Fibroblast of gingiva (primary cell): Measurements from ENCODE around the gene WDR17.
A peak's percentile ranks its signal among the peaks of the same experiment; 100 is the strongest.

Experiments
- DNase-seq: peaks from one replicate; pipeline ENCODE4 v3.0.0-alpha.2; 2011; ENCODE audit warnings: low read depth

Gene WDR17

DNA sequence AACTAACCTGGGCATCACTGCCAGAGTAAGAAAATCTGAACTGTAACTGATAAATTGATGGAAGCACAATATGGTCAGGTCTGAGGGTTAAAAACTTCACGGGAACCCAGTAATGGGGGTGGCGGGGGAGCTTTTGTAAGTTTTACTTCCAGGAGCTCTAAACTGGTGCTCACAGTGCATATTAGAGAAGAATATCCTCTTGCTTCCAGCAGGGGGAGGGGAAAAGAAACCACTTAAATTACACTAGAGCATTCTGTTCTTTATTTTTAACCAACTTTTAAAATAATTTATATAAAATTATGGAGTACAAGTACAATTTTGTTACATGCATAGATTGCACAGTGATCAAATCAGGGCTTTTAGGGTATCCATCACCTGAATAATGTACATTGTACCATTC, 33.7 kb downstream of the WDR17 start:
- DNase-seq, result no peak

DNA sequence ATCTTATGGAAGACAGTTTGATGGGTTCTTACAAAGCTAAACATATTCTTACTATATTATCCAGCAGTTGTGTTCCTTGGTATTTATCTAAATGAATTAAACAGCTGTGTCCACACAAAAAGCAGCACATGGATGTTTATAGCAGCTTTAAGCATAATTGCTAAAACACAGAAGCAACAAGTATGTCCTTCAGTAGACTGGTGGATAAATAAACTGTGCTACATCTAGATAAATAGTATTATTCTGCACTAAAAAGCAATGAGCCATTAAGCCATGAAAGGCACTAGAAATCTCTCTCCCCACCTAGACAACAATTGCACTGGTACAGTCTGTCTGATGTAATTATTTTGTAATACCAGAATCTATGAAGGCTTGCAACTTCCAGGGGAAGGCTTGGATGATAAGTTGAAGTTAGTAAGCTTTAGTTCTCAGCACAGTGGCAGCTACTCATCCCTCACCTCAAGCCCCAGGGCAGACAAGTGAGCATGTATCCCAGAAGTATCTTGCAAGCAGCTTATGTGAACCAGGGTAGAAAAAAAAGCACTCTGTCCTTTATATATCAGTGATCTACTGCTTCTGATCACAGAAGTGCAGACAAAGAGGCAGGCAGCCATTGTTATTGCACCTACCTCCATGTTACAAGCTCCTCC, 36.9 kb downstream of the WDR17 start:
- DNase-seq, result no peak

DNA sequence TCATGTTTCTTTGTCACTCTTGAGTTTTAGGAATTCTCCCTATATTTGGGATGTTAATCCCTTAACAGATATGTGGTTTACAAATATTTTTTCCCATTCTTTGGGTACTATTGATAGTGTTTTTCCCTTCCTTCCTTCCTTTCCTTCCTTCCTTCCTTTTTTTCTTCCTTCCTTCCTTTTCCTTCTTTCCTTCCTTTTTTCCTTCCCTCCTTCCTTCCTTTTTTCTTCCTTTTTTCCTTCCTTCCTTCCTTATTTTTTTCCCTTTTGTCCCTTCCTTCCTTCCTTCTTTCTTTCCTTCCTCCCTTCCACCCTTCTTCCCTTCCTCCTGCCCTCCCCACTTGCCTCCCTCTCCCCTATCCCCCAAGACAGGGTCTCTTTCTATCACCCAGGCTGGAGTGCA, 42.1 kb downstream of the WDR17 start:
- no peak for DNase-seq

DNA sequence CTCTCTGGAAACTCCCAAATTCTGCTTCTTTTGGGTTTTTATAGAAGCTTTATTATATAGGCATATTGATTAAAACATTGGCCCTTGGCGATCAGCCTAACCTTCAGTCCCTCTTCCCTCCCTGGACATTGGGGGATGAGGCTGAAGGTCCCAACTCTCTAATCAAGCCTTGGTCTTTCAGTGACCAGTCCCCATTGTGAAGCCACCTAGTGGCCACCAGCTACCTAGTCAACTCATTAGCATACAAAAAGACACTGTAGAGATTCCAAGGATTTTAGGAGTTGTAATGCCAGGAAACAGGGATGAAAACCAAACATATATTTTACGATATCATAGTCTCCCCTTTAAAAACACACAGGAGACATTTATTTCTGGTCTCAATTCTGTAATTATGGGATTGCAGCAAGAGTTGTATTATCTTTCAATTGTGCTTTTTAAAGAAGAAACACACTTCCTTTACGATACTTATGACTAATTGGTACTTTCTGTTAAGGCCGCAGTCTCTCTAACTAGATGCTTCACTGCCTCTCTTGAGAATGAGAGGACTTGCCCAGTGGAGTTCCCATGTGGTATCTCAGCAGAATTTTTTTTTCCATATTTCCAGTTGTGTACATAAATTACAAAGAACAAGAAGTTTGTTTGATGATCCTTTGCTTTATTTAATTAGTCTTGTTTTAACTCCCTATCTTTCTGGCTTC, 58.2 kb downstream of the WDR17 start:
- peak; percentile 4 for DNase-seq

DNA sequence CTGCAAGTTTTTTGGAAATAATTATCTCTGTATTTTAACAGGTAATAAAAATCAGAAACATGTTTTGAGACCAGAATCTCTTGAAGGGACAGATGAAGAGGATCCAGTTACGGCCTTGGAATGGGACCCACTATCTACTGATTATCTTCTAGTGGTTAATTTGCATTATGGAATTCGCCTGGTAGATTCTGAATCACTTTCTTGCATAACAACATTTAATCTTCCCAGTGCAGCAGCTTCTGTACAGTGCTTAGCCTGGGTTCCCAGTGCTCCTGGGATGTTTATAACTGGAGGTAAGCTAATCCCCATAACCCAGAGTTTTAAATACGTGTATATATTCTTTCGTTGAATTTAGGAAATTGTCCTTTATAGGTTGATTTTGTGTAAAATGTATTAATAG, 59.4 kb downstream of the WDR17 start:
- no peak for DNase-seq

DNA sequence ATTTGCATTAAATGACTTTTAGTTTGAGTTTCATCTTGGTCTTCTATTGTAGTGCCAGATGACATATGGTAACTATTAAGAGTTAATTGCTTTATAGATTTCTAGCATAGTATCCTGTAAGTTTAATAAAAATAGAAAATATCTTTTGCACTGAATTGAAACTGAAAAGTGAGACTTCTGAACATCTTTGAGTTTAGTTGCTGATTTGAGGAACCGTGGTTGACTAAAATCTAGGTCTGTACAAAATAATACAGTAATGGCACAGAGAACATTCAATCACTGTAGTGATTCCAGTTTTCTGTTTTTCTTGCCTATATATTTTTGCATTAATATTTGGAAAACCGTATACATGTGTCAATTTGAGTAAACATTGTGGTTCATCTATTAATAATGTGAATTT, 69.0 kb downstream of the WDR17 start:
- no peak for DNase-seq

DNA sequence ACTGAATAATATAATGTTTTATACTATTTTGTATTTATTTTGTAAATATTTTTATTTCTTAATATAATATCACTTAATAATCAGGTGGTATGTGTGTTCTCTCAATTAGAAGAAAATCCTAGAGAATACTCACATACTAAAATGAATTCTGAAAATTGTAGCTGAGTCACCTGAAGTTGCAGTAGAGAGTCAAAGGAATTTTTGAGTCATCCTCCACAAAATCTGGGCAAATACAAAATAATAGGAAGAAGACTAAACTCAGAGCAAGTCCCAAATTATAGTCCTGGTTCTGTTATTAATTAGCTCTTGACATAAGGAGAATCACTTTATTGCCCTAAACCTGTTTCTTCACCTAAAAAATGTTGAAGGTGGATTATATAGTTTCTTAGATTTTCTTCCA, 72.0 kb downstream of the WDR17 start:
- peak; percentile 37 for DNase-seq

DNA sequence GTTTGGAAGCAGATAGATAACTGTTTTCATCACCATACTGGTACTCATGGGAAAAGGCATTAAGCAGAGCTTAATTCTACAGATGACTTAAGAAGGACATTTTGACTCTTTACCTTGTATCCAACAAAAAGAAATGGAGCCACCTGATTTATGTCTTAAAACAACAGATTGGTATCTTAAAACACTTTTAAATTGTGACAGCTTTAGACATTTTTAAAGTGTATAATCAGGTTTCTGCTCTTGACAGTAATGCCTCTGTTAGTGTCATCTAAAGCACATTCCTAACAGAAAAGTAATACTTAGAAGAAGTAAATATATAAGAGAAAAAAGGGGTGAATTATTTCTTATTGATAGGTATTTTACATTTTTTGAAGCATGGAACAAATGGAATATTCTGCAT, 73.9 kb downstream of the WDR17 start:
- no peak for DNase-seq

DNA sequence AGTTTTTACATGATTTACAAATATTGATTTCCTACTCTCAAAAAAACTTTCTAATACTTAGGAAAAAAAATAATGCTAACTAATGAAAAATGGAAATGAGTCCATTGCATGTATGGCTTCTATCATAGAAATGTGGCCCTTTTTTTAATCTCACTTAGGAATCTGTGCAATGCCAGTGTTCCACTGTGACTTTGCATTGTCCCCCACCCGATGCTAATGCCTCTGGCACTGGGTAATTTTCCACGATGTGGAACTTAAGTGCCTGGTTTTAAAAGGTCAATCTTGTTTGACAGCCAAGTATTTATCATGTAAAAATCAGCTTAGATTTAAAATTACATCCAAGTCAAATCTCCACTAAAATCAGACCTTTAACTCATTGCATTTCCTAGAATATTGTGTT, 76.6 kb downstream of the WDR17 start:
- DNase-seq, result no peak

DNA sequence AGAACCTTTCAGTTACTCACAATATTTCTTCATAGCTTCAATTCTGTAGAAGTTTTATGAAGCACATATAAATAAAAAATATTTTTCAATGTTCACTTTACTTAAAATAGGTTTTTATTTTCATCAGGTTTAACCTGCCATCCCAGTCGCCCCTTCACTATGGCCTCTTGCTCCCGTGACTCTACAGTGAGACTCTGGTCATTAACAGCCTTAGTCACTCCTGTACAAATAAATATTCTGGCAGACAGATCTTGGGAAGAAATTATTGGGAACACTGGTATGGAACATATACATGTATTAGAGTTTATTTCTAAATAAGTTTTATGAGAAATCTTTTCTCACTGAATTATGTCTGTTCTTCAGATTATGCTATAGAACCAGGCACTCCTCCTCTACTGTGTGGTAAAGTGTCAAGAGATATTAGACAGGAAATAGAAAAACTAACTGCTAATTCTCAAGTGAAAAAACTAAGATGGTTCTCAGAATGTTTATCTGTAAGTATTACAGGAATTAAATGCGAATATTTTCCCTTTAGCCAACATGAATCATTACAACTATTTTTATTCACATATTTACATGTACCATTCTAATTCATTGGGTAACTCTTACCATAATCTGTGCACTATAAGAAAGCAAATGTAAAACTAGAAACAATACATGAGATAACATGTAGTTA, 84.2 kb downstream of the WDR17 start:
- DNase-seq, result no peak

DNA sequence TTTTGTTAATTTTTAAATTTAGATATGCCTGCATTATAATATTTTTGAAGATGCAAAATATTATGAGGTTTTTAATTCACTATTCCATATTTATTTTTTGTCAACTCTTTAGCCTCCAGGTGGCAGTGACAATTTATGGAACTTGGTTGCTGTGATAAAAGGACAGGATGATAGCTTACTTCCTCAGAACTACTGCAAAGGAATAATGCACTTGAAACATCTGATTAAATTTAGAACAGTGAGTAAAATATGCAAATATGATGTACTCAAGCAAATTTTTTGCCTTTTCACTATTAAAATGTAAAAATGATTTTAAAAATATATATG, 84.7 kb downstream of the WDR17 start:
- peak; percentile 41 for DNase-seq

DNA sequence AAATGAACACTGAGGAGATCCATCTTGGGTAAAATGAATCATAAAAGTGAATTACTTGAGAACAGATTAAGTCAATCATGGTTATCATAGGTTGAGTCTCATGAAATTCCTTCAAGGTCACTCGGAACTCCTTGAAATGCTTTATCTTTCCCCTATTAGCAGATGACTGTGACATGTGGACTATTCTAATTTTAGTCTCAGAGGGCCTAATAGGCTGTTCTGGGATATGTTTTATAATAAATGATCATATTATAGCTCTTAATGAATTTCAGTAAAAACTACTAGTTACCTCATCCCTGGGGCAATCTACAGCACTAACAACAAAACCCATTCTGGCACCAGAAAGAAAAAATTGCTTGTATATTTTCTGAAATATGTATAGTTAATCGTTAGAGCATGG, 85.1 kb downstream of the WDR17 start:
- no peak for DNase-seq

DNA sequence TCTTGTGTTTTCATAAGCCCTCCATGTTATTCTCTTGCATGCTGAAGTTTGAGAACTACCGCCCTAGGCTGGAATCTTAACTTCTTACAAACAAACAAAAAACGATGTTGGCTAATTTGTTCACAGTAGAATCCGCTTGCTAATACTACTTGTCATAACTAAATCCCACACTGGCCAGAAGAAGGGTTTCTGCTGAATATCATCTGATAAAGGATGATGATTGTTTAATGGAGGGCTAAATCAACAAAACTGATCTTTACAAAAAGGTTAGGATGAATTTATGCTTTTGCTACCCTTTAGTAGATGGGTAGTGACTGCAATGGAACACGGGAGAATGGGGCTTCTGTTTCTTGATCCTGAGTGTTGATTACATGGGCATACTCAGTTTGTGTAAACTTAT, 87.5 kb downstream of the WDR17 start:
- no peak for DNase-seq

DNA sequence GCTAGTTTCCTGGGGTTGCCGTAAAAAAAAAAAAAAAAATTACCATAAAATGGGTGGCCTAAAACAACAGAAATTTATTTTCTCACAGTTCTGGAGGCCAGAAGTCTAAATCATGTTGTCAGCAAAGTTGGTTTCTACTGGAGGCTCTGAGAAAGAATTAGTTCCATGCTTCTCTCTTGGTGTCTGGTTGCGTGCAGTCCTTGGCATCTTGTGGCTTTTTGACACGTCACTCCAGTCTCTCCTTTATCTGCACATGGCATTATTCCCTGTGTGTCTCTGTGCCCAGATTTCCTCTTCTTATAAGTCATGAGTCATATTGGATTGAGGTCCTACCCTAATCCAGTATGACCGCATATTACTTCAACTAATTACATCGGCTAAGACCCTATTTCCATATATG, 91.0 kb downstream of the WDR17 start:
- DNase-seq, result peak; percentile 31

DNA sequence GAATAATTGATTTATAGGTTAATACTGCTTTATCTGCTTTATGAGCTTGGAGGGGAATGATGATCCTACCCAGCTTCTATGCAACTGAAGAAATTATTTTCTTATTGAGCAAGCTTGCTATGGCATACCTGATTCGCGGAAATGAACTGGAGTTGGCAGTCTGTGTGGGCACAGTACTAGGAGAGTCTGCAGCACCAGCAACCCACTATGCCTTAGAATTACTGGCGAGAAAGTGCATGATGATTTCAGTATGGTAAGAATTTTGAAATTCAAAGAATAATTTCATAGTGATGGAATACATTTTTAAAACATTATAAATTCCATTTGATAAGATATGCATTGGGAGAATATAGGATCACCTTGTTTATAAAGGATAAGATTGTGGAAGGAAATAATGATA, 97.4 kb downstream of the WDR17 start:
- DNase-seq, result no peak

DNA sequence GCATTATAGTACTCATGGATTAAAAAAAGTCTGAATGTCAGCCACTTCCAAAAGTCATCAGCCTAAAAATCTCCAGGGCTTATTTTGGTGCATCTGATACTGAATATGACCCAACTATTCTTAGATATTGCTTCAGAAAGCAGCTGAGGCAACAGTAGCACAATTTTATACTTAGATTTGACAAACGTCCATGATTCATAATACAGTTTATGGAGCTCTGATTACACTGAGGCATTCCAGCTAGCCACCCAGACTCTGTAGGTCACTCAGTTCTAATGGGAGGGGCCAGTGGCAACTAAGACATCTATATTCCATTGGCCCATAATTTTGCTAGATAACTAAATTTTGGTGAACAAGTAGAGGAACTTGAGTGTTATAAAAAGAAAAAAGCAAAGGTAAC, 119.4 kb downstream of the WDR17 start:
- DNase-seq, result peak; percentile 89

DNA sequence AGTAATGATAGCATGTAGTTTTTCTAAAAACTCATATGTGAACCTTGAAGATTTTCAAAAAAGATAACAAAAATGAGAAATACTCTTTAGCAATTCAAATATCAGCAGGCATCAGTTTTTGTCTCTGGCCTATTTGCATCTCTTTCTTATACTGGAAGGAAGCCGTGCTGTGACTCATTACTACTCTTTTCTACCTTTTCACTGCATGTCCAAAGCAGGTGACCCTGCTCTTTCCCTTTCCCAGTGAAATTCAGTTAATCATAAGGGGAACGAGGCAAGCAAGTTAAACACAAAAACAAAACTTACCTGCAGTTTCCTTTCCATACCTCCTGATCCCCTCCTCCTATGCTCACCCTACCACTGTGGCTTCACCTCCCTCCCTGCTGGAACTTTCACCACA, 120.4 kb downstream of the WDR17 start:
- no peak for DNase-seq

DNA sequence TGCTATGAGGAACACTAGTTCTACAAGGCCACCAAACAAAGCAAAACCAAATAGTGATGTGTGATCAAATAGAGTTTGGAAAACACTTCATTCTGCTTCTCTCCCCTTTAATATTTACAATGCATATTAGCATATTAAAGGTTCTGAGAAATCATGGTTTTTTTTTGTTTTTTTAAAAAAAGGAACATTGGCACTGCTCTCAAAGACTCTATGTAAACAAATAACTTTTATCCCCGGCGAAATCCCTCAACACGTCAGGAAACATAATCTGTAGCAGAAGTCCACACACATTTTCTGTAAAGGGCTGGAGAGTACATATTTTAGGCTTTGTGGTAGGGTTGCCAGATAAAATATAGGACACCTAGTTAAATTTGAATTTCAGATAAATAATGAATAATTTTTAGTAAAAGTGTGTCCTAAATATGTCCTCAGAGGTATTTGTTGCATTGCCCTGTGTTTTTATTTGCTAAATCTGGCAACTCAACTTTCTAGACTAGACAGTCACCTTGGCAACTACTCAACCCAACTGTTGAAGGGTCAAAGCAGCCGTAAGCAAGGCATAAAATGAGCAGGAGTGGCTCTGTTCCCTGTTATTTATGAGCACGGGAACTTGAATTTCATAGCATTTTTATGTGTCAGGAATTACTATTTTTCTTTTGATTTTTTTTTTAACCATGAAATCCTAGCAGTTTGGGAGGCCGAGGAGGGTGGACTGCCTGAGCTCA, 121.2 kb downstream of the WDR17 start:
- peak; percentile 81 for DNase-seq

DNA sequence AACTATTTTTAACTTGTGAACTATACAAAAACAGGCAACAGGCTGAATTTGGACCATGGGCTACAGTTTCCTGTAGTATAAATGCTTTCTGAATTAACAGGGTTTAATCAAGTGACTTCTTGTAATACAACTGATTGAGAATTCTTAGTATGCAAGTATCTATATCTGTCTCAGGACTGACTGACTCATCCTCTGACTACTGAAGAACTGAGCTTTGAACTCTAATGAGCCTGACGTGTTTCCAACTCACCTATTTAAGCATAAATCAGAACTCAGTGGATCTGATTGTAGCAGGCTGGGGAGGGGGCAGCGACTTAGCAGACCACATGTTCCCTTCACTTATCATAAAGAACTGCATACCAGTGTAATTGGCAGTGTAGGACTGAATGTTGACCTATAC, 122.0 kb downstream of the WDR17 start:
- DNase-seq, result peak; percentile 14

DNA sequence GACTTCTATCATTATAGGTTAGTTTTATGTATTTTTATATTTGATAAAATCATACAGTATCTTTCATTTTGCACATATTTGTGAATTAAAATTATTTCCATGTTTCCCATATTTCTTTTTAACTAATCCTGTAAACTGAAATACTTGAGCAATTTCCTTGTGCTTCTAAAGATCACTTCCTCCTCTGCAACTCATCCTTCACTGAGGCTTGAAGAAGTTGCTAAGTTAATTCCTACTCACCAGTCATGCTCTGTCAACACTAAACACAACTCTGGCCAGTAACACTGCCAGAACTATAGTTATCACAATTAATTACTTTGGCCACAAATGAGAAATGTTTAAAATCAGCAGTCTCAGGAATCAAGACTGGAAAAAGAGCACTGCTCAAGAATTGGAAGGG, 123.0 kb downstream of the WDR17 start:
- DNase-seq, result no peak

DNA sequence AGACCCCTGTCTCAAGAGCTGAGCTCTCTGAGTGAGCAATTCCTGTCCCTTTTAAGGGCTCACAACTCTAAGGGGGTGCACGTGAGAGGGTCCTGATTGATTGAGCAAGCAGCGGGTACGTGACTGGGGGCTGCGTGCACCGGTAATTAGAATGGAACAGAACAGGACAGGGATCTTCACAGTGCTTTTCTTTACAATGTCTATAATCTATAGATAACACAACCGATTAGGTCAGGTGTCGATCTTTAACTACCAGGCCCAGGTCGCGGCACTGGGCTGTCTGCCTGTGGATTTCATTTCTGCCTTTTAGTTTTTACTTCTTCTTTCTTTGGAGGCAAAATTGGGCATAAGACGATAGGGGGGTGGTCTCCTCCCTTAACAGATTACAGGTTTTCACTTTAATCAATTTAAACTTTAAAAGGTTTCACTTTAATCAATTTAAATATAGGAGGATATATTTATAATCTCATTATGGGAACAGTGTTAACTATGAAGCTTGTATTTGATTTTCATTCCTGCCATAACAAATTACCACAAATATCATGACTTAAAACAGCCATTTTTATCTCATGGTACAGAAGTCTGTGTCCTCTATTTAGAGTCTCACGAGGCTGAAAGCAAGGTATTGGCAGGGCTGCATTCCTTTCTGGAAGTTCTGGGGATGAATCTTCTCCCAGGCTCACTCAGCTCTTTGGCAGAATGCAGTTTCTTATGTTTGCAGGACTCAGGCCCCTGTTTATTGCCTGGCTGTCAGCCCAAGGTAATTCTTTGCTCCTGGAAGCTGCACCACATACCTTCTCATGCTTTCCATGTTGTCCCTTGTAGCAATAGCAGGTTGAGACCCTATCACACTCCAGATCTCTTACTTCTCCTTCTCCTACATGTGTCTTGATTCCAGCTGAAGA, 124.5 kb downstream of the WDR17 start:
- DNase-seq, result no peak

DNA sequence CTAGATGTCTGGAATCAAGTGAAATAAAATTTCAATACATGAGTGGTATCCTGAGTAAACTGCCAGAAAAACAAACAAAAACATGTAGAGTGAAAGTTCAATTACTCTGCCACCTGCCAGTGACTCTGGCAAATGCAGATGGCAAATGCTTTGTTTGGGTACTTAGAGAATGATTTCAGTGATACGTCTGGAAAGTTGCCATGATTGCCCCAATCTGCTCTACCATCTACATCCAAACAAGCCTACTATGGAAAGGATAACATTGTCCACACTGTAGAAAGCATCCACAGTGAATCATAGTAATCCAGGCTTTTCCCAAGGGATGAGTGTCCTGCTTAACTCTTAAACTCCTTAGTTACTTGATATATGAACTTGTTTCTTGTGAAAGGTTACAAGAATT, 126.3 kb downstream of the WDR17 start:
- DNase-seq, result peak; percentile 34
